ENCODE data around the gene MAK. TPM values are rescaled to one million over a fixed set of nuclear protein-coding genes. Genes with fewer than 3 reads are reported as not detected.

Gene MAK
- total RNA-seq, 1 experiment from 2014 or later = not detected

GRCh38 chr6:10720265-10720959, 117.9 kb downstream of the MAK start:
- Histone ChIP-seq H3K9me2 (replicated peaks; ENCODE audit: insufficient read depth, low read length) (no peaks in the 10 kb centered on the region), H3K9ac (ENCODE audit: low read length) (peak overlapping the region; percentile 53), H3K36me3 (ENCODE audit: insufficient read depth, low read length) (no peaks in the 10 kb centered on the region), H3K79me2 (ENCODE audit: low read length) (peaks cover 34% of the 10 kb centered on the region), H3K4me2 (ENCODE audit: low read depth, low read length, poor library complexity, severe bottlenecking) (peak overlapping the region; percentile 53), H4K20me1 (ENCODE audit: insufficient read depth, low read depth, low read length) (no peaks in the 10 kb centered on the region), H3K4me3 (ENCODE audit: low read length) (peak overlapping the region; percentile 57), H3K4me1 (ENCODE audit: low read length) (peaks cover 25% of the 10 kb centered on the region), H3K27ac (ENCODE audit: low read length) (no peak overlapping the region), H3K27me3 (ENCODE audit: low read length) (no peaks in the 10 kb centered on the region), H3K9me3 (ENCODE audit: low read length) (no peaks in the 10 kb centered on the region; the same call in 1 of the 2 replicates), H2AFZ (ENCODE audit: low read length) (peak overlapping the region; percentile 46; the same call in 1 of the 2 replicates)
- no peak for DNase-seq

GRCh38 chr6:10719964-10720264, 118.4 kb downstream of the MAK start:
- peak overlapping the region; percentile 57; the same call in 1 of the 2 replicates for H3K4me3 ChIP-seq (ENCODE audit: low read length)
- H3K27ac ChIP-seq (ENCODE audit: low read length) = no peak overlapping the region

GRCh38 chr6:10719296-10719963, 118.9 kb downstream of the MAK start:
- H3K9ac ChIP-seq (ENCODE audit: low read length) = no peak overlapping the region
- no peak overlapping the region for H3K4me2 ChIP-seq (ENCODE audit: low read depth, low read length, poor library complexity, severe bottlenecking)
- peaks cover 24% of the 10 kb centered on the region for H3K4me1 ChIP-seq (ENCODE audit: low read length)
- no peaks in the 10 kb centered on the region for H3K36me3 ChIP-seq (ENCODE audit: insufficient read depth, low read length)
- no peak overlapping the region for H2AFZ ChIP-seq (ENCODE audit: low read length)
- no peak overlapping the region for H3K4me3 ChIP-seq (ENCODE audit: low read length)
- H3K9me2 ChIP-seq (replicated peaks; ENCODE audit: insufficient read depth, low read length) = no peaks in the 10 kb centered on the region
- H4K20me1 ChIP-seq (ENCODE audit: insufficient read depth, low read depth, low read length) = no peaks in the 10 kb centered on the region
- H3K27ac ChIP-seq (ENCODE audit: low read length) = no peak overlapping the region
- peak; percentile 54 for DNase-seq
- H3K79me2 ChIP-seq (ENCODE audit: low read length) = peaks cover 26% of the 10 kb centered on the region
- no peaks in the 10 kb centered on the region; the same call in 1 of the 2 replicates for H3K9me3 ChIP-seq (ENCODE audit: low read length)
- no peaks in the 10 kb centered on the region for H3K27me3 ChIP-seq (ENCODE audit: low read length)

More at GRCh38 chr6:10719964-10720264, 118.4 kb downstream of the MAK start:
- no peak for DNase-seq
- Histone ChIP-seq H3K79me2 (ENCODE audit: low read length) (peaks cover 30% of the 10 kb centered on the region), H3K4me1 (ENCODE audit: low read length) (peaks cover 25% of the 10 kb centered on the region), H2AFZ (ENCODE audit: low read length) (no peak overlapping the region), H3K36me3 (ENCODE audit: insufficient read depth, low read length) (no peaks in the 10 kb centered on the region), H3K4me2 (ENCODE audit: low read depth, low read length, poor library complexity, severe bottlenecking) (no peak overlapping the region), H3K27me3 (ENCODE audit: low read length) (no peaks in the 10 kb centered on the region), H4K20me1 (ENCODE audit: insufficient read depth, low read depth, low read length) (no peaks in the 10 kb centered on the region), H3K9ac (ENCODE audit: low read length) (no peak overlapping the region), H3K9me3 (ENCODE audit: low read length) (no peaks in the 10 kb centered on the region; the same call in 1 of the 2 replicates), H3K9me2 (replicated peaks; ENCODE audit: insufficient read depth, low read length) (no peaks in the 10 kb centered on the region)

- Histone ChIP-seq H3K4me1 (ENCODE audit: low read length) (no peaks in the 10 kb centered on the region), H3K4me3 (ENCODE audit: low read length) (no peak overlapping the region), H3K36me3 (ENCODE audit: insufficient read depth, low read length) (peaks cover 13% of the 10 kb centered on the region), H3K27ac (ENCODE audit: low read length) (no peak overlapping the region), H3K9me3 (ENCODE audit: low read length) (no peaks in the 10 kb centered on the region; the same call in 1 of the 2 replicates), H3K9me2 (replicated peaks; ENCODE audit: insufficient read depth, low read length) (no peaks in the 10 kb centered on the region), H3K4me2 (ENCODE audit: low read depth, low read length, poor library complexity, severe bottlenecking) (no peak overlapping the region), H4K20me1 (ENCODE audit: insufficient read depth, low read depth, low read length) (no peaks in the 10 kb centered on the region), H3K79me2 (ENCODE audit: low read length) (no peaks in the 10 kb centered on the region), H3K9ac (ENCODE audit: low read length) (no peak overlapping the region), H2AFZ (ENCODE audit: low read length) (no peak overlapping the region), H3K27me3 (ENCODE audit: low read length) (no peaks in the 10 kb centered on the region)
- DNase-seq = no peak
These were observed 124.4 kb downstream of the MAK start for GRCh38 chr6:10713962-10714361.

Small RNA genes lying within 50 kb of the gene (small RNA-seq; reads per million reads assigned to genes)
- gene RNA5SP203 = not detected

Other genes starting within 250 kb of the MAK start
- not detected in 2 replicates for gene C6orf52, start 143.9 kb downstream of the MAK start, total RNA-seq (2014; rRNA removed; shearing (Covaris generic); ENCODE audit: low replicate concordance)
- gene PAK1IP1, start 143.6 kb downstream of the MAK start, total RNA-seq (2014; rRNA removed; shearing (Covaris generic); ENCODE audit: low replicate concordance) = 12.3 and 14.3 TPM in 2 replicates
- gene TMEM14C, start 115.5 kb downstream of the MAK start, total RNA-seq (2014; rRNA removed; shearing (Covaris generic); ENCODE audit: low replicate concordance) = 70.9 and 94.1 TPM in 2 replicates
- 81.0 and 121 TPM in 2 replicates for gene TMEM14B, start 90.7 kb downstream of the MAK start, total RNA-seq (2014; rRNA removed; shearing (Covaris generic); ENCODE audit: low replicate concordance)
- gene GCM2, start 43.5 kb upstream of the MAK start, total RNA-seq (2014; rRNA removed; shearing (Covaris generic); ENCODE audit: low replicate concordance) = not detected in 2 replicates
- 0.11 TPM in 1 of 2 replicates, not detected in the other for gene SYCP2L, start 48.5 kb upstream of the MAK start, total RNA-seq (2014; rRNA removed; shearing (Covaris generic); ENCODE audit: low replicate concordance)
- gene ELOVL2, start 205.8 kb upstream of the MAK start, total RNA-seq (2014; rRNA removed; shearing (Covaris generic); ENCODE audit: low replicate concordance) = 0.07 TPM in 1 of 2 replicates, not detected in the other

Data from Karpas-422 (cell line).